22Rv1 (cell line): ENCODE results near the gene APBA2.

Experiments used
- CTCF ChIP-seq: fragments of 450-650 bp; IDR thresholded peaks from 2 replicates; pipeline ENCODE4 v1.5.1; 2017; ENCODE audit warnings: mild to moderate bottlenecking
- ZFX ChIP-seq: fragments of 450-650 bp; IDR thresholded peaks from 2 replicates; pipeline ENCODE4 v1.6.1; 2017; ENCODE audit warnings: antibody characterized with exemption, borderline replicate concordance

- TF ChIP-seq CTCF, result peak; percentile 61
- TF ChIP-seq ZFX, result no peak
Observed at GRCh38 chr15:28901987-28902745, 16.4 kb downstream of the APBA2 start.
